NB4 (cell line): ENCODE data around the gene TGFBR1.

Experiments used
- DNase-seq: peaks from one replicate; pipeline ENCODE4 v3.0.0; 2010; ENCODE audit warnings: low read depth
- H3K4me3 ChIP-seq: one replicate; pipeline ENCODE4 v1.5.1; 2011; ENCODE audit warnings: mild to moderate bottlenecking, low read depth, low read length, moderate library complexity
- MAX ChIP-seq: IDR thresholded peaks from 2 replicates; pipeline ENCODE4 v1.6.1; 2011; ENCODE audit warnings: low read depth, low read length
- MYC ChIP-seq: IDR thresholded peaks from 2 replicates; pipeline ENCODE4 v1.6.1; 2011; ENCODE audit warnings: low read depth, low read length
- POLR2A ChIP-seq: IDR thresholded peaks from 2 replicates; pipeline ENCODE4 v1.6.1; 2011; ENCODE audit warnings: mild to moderate bottlenecking; ENCODE audit not compliant: insufficient read length; ENCODE audit errors: extremely low read depth
- TF ChIP-seq, protein P1 (sequence below): IDR thresholded peaks from one replicate; pipeline ENCODE4 v1.5.1; 2012; ENCODE audit warnings: low read depth, low read length

TGFBR1 gene

GRCh38 chr9:99181621-99182020, 76.7 kb downstream of the TGFBR1 start:
- DNase-seq = peak; percentile 83
- TF ChIP-seq, protein P1, sequence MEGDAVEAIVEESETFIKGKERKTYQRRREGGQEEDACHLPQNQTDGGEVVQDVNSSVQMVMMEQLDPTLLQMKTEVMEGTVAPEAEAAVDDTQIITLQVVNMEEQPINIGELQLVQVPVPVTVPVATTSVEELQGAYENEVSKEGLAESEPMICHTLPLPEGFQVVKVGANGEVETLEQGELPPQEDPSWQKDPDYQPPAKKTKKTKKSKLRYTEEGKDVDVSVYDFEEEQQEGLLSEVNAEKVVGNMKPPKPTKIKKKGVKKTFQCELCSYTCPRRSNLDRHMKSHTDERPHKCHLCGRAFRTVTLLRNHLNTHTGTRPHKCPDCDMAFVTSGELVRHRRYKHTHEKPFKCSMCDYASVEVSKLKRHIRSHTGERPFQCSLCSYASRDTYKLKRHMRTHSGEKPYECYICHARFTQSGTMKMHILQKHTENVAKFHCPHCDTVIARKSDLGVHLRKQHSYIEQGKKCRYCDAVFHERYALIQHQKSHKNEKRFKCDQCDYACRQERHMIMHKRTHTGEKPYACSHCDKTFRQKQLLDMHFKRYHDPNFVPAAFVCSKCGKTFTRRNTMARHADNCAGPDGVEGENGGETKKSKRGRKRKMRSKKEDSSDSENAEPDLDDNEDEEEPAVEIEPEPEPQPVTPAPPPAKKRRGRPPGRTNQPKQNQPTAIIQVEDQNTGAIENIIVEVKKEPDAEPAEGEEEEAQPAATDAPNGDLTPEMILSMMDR = no peak
- TF ChIP-seq MAX = no peak; the same call in 1 of the 2 replicates
- H3K4me3 ChIP-seq = no peak overlapping the region

- DNase-seq = no peak
- no peak overlapping the region for H3K4me3 ChIP-seq
- TF ChIP-seq MYC = no peak
- TF ChIP-seq, protein P1 = no peak
- no peak for TF ChIP-seq POLR2A
- TF ChIP-seq MAX = no peak
Observed at GRCh38 chr9:99182356-99182755, 77.4 kb downstream of the TGFBR1 start.

GRCh38 chr9:99183616-99184015, 78.7 kb downstream of the TGFBR1 start:
- DNase-seq = no peak
- H3K4me3 ChIP-seq = no peak overlapping the region
- no peak for TF ChIP-seq MAX
- TF ChIP-seq MYC = no peak
- TF ChIP-seq POLR2A = no peak
- TF ChIP-seq, protein P1 = no peak

GRCh38 chr9:99184110-99184474, 79.2 kb downstream of the TGFBR1 start:
- DNase-seq = no peak
- TF ChIP-seq MAX (no peak), POLR2A (no peak), MYC (no peak)
- TF ChIP-seq, protein P1 = no peak
- H3K4me3 ChIP-seq = no peak overlapping the region

GRCh38 chr9:99184475-99185347, 79.8 kb downstream of the TGFBR1 start:
- no peak for TF ChIP-seq POLR2A
- TF ChIP-seq, protein P1 = peak; percentile 93
- no peak for TF ChIP-seq MAX
- H3K4me3 ChIP-seq = no peak overlapping the region
- peak; percentile 82 for DNase-seq

- no peak for DNase-seq
- no peak overlapping the region for H3K4me3 ChIP-seq
- TF ChIP-seq POLR2A = no peak
- no peak for TF ChIP-seq MAX
- TF ChIP-seq, protein P1 = no peak
Observed at GRCh38 chr9:99185348-99185632, 80.4 kb downstream of the TGFBR1 start.
